Karpas-422 (cell line): ENCODE measurements around the gene POMC. TPM values are rescaled to one million over a fixed set of nuclear protein-coding genes. Genes with fewer than 3 reads are reported as not detected.
"Not testable (repeated sequence)": the region's sequence is repeated elsewhere in the genome, so short reads cannot be mapped to it uniquely, and the experiment has no call there.

ENCODE experiments used
- DNase-seq: peaks from one replicate; pipeline ENCODE4 v3.0.0-alpha.2; 2015
- H2AFZ ChIP-seq: fragments of 200-600 bp; sonication (generic); 2 replicates; pipeline ENCODE4 v1.6.1; 2014; ENCODE audit warnings: antibody characterized with exemption, low read length, mixed read lengths
- H3K27ac ChIP-seq: fragments of 200-600 bp; sonication (generic); 2 replicates; pipeline ENCODE4 v1.5.1; 2014; ENCODE audit warnings: mild to moderate bottlenecking, low read length, moderate library complexity
- H3K27me3 ChIP-seq: fragments of 200-600 bp; sonication (generic); 2 replicates; pipeline ENCODE4 v1.6.1; 2014; ENCODE audit warnings: low read length, mixed read lengths
- H3K36me3 ChIP-seq: fragments of 200-600 bp; sonication (generic); 2 replicates; pipeline ENCODE4 v1.6.1; 2014; ENCODE audit warnings: low read length, mixed read lengths; ENCODE audit not compliant: insufficient read depth
- H3K4me1 ChIP-seq: fragments of 200-600 bp; sonication (generic); 2 replicates; pipeline ENCODE4 v1.6.1; 2014; ENCODE audit warnings: mild to moderate bottlenecking, low read length, mixed read lengths
- H3K4me2 ChIP-seq: fragments of 200-600 bp; sonication (generic); 2 replicates; pipeline ENCODE4 v1.6.1; 2014; ENCODE audit warnings: low read length, low read depth, mild to moderate bottlenecking; ENCODE audit not compliant: poor library complexity, severe bottlenecking
- H3K4me3 ChIP-seq: fragments of 200-600 bp; sonication (generic); 2 replicates; pipeline ENCODE4 v1.5.1; 2014; ENCODE audit warnings: mild to moderate bottlenecking, antibody characterized with exemption, low read length, mixed read lengths
- H3K79me2 ChIP-seq: fragments of 200-600 bp; sonication (generic); 2 replicates; pipeline ENCODE4 v1.6.1; 2014; ENCODE audit warnings: mild to moderate bottlenecking, low read length, mixed read lengths
- H3K9ac ChIP-seq: fragments of 200-600 bp; sonication (generic); 2 replicates; pipeline ENCODE4 v1.6.0; 2014; ENCODE audit warnings: low read length
- H3K9me2 ChIP-seq: fragments of 200-600 bp; sonication (generic), shearing (Covaris generic); replicated peaks from 2 replicates; pipeline ENCODE4 v1.6.0; 2014; ENCODE audit warnings: mild to moderate bottlenecking, low read length, moderate library complexity; ENCODE audit not compliant: insufficient read depth
- H3K9me3 ChIP-seq: fragments of 300-700, 200-600 bp; sonication (generic); 2 replicates; pipeline ENCODE4 v1.6.1; 2014; ENCODE audit warnings: low read length, mixed read lengths
- H4K20me1 ChIP-seq: fragments of 200-600 bp; sonication (generic); 2 replicates; pipeline ENCODE4 v1.6.1; 2014; ENCODE audit warnings: mild to moderate bottlenecking, antibody characterized with exemption, low read length, low read depth; ENCODE audit not compliant: insufficient read depth
- total RNA-seq: library from RNA; depleted of rRNA; stranded (reverse); fragments of >200 nt; shearing (Covaris generic); gene quantifications from 2 replicates; pipeline ENCODE4 v1.2.3, GENCODE V29; 2014; ENCODE audit warnings: low replicate concordance

Gene POMC
- total RNA-seq, 1 experiment from 2014 or later, result 0.45 TPM

- H3K4me2 ChIP-seq, result no peak overlapping the region
These were observed 5.3 kb upstream of the POMC start for GRCh38 chr2:25173719-25174118.

GRCh38 chr2:25170888-25171287 is 2.5 kb upstream of the POMC start:
- H3K4me3 ChIP-seq, result no peak overlapping the region
- H3K4me2 ChIP-seq, result no peak overlapping the region
- H3K9me3 ChIP-seq, result no peaks in the 10 kb centered on the region
- H2AFZ ChIP-seq, result no peak overlapping the region
- no peaks in the 10 kb centered on the region for H3K9me2 ChIP-seq
- no peak overlapping the region for H3K9ac ChIP-seq
- H3K4me1 ChIP-seq, result peaks cover 4% of the 10 kb centered on the region
- H3K27me3 ChIP-seq, result no peaks in the 10 kb centered on the region
- no peak for DNase-seq
- H3K36me3 ChIP-seq, result no peaks in the 10 kb centered on the region
- no peak overlapping the region for H3K27ac ChIP-seq
- H3K79me2 ChIP-seq, result no peaks in the 10 kb centered on the region
- H4K20me1 ChIP-seq, result no peaks in the 10 kb centered on the region

More at GRCh38 chr2:25173719-25174118, 5.3 kb upstream of the POMC start:
- no peaks in the 10 kb centered on the region for H3K27me3 ChIP-seq
- no peak overlapping the region for H3K9ac ChIP-seq
- no peak overlapping the region for H3K27ac ChIP-seq
- H4K20me1 ChIP-seq, result no peaks in the 10 kb centered on the region
- H3K4me1 ChIP-seq, result no peaks in the 10 kb centered on the region
- H3K9me2 ChIP-seq, result no peaks in the 10 kb centered on the region
- no peak for DNase-seq
- H3K79me2 ChIP-seq, result no peaks in the 10 kb centered on the region
- H3K9me3 ChIP-seq, result no peaks in the 10 kb centered on the region
- no peak overlapping the region for H3K4me3 ChIP-seq
- no peaks in the 10 kb centered on the region for H3K36me3 ChIP-seq
- no peak overlapping the region for H2AFZ ChIP-seq

GRCh38 chr2:25169073-25169470 is 692 bp upstream of the POMC start:
- Histone ChIP-seq H3K27me3 (no peaks in the 10 kb centered on the region), H3K9ac (no peak overlapping the region), H4K20me1 (no peaks in the 10 kb centered on the region), H3K4me3 (no peak overlapping the region), H3K4me1 (peaks cover 12% of the 10 kb centered on the region), H3K9me3 (no peaks in the 10 kb centered on the region), H3K27ac (no peak overlapping the region), H2AFZ (no peak overlapping the region), H3K9me2 (no peaks in the 10 kb centered on the region), H3K79me2 (no peaks in the 10 kb centered on the region), H3K4me2 (no peak overlapping the region), H3K36me3 (no peaks in the 10 kb centered on the region)
- no peak for DNase-seq

GRCh38 chr2:25165992-25166875 is 2.1 kb downstream of the POMC start:
- Histone ChIP-seq H4K20me1 (0 out of 2 replicates have a peak, but pooled peaks cover 4% of the 10 kb centered on the region), H3K4me2 (peak overlapping the region; percentile 49), H3K79me2 (no peaks in the 10 kb centered on the region), H3K36me3 (no peaks in the 10 kb centered on the region), H3K4me1 (peaks cover 12% of the 10 kb centered on the region), H3K27ac (no peak overlapping the region), H3K9me2 (no peaks in the 10 kb centered on the region), H3K9me3 (no peaks in the 10 kb centered on the region), H3K27me3 (no peaks in the 10 kb centered on the region), H3K9ac (no peak overlapping the region), H2AFZ (no peak overlapping the region), H3K4me3 (no peak overlapping the region)
- DNase-seq, result peak; percentile 93

- no peak overlapping the region for H3K9ac ChIP-seq
- DNase-seq, result no peak
These were observed 3.8 kb downstream of the POMC start for GRCh38 chr2:25164561-25164960.

GRCh38 chr2:25162061-25162460 is 6.3 kb downstream of the POMC start:
- not testable (repeated sequence) for H3K4me3 ChIP-seq, H3K4me2 ChIP-seq, H2AFZ ChIP-seq, H3K27me3 ChIP-seq, H3K9me3 ChIP-seq, H3K36me3 ChIP-seq, H3K9ac ChIP-seq, H3K27ac ChIP-seq, H3K79me2 ChIP-seq, H4K20me1 ChIP-seq, DNase-seq, H3K9me2 ChIP-seq
- H3K4me1 ChIP-seq, result peaks cover 12% of the 10 kb centered on the region

More at GRCh38 chr2:25164561-25164960, 3.8 kb downstream of the POMC start:
- no peaks in the 10 kb centered on the region for H3K27me3 ChIP-seq
- no peaks in the 10 kb centered on the region for H3K9me2 ChIP-seq
- no peaks in the 10 kb centered on the region for H3K79me2 ChIP-seq
- H4K20me1 ChIP-seq, result 0 out of 2 replicates have a peak, but pooled peaks cover 4% of the 10 kb centered on the region
- H2AFZ ChIP-seq, result no peak overlapping the region
- no peak overlapping the region for H3K27ac ChIP-seq
- no peak overlapping the region for H3K4me2 ChIP-seq
- H3K36me3 ChIP-seq, result no peaks in the 10 kb centered on the region
- H3K9me3 ChIP-seq, result no peaks in the 10 kb centered on the region
- H3K4me1 ChIP-seq, result peaks cover 12% of the 10 kb centered on the region
- H3K4me3 ChIP-seq, result no peak overlapping the region

GRCh38 chr2:25161055-25161781 is 7.2 kb downstream of the POMC start:
- no peak overlapping the region for H2AFZ ChIP-seq

GRCh38 chr2:25160376-25160775 is 8.0 kb downstream of the POMC start:
- H3K9ac ChIP-seq, result no peak overlapping the region
- H2AFZ ChIP-seq, result no peak overlapping the region
- no peak overlapping the region for H3K27ac ChIP-seq
- H3K4me3 ChIP-seq, result no peak overlapping the region
- no peak for DNase-seq
- H4K20me1 ChIP-seq, result 0 out of 2 replicates have a peak, but pooled peaks cover 4% of the 10 kb centered on the region
- H3K4me1 ChIP-seq, result peaks cover 3% of the 10 kb centered on the region
- H3K9me2 ChIP-seq, result no peaks in the 10 kb centered on the region
- no peaks in the 10 kb centered on the region for H3K9me3 ChIP-seq
- no peaks in the 10 kb centered on the region for H3K79me2 ChIP-seq
- no peaks in the 10 kb centered on the region for H3K27me3 ChIP-seq
- no peak overlapping the region for H3K4me2 ChIP-seq
- H3K36me3 ChIP-seq, result no peaks in the 10 kb centered on the region

More at GRCh38 chr2:25161055-25161781, 7.2 kb downstream of the POMC start:
- H3K27me3 ChIP-seq, result no peaks in the 10 kb centered on the region
- no peak overlapping the region for H3K4me2 ChIP-seq
- H3K27ac ChIP-seq, result no peak overlapping the region
- H3K79me2 ChIP-seq, result no peaks in the 10 kb centered on the region
- H3K9me2 ChIP-seq, result no peaks in the 10 kb centered on the region
- no peak for DNase-seq
- H3K9me3 ChIP-seq, result no peaks in the 10 kb centered on the region
- H3K4me1 ChIP-seq, result peaks cover 10% of the 10 kb centered on the region
- 0 out of 2 replicates have a peak, but pooled peaks cover 4% of the 10 kb centered on the region for H4K20me1 ChIP-seq
- H3K9ac ChIP-seq, result no peak overlapping the region
- H3K36me3 ChIP-seq, result no peaks in the 10 kb centered on the region
- no peak overlapping the region for H3K4me3 ChIP-seq
